ENCODE measurements around the gene CAPNS1.

Gene CAPNS1

GRCh38 chr19:36139473-36140303, at the start of gene CAPNS1:
CAPNS1 (plus strand) TSS chr19:36140066; CDS start chr19:36141012, 946 bp downstream.
- peak; percentile 95 for DNase-seq (ENCODE audit: low read depth)

GRCh38 chr19:36090910-36091695, 48.8 kb upstream of the CAPNS1 start:
- no peak for DNase-seq (ENCODE audit: low read depth)

- no peak for DNase-seq (ENCODE audit: low read depth)
These were observed 47.3 kb upstream of the CAPNS1 start for GRCh38 chr19:36092566-36092965.

- DNase-seq (ENCODE audit: low read depth): no peak
These were observed 46.7 kb upstream of the CAPNS1 start for GRCh38 chr19:36093146-36093662.

- DNase-seq (ENCODE audit: low read depth): no peak
These were observed 46.2 kb upstream of the CAPNS1 start for GRCh38 chr19:36093687-36094086.

GRCh38 chr19:36097036-36097435, 42.8 kb upstream of the CAPNS1 start:
- no peak for DNase-seq (ENCODE audit: low read depth)

GRCh38 chr19:36099166-36099785, 40.6 kb upstream of the CAPNS1 start:
- no peak for DNase-seq (ENCODE audit: low read depth)

GRCh38 chr19:36100476-36100875, 39.4 kb upstream of the CAPNS1 start:
- no peak for DNase-seq (ENCODE audit: low read depth)

- no peak for DNase-seq (ENCODE audit: low read depth)
These were observed 38.1 kb upstream of the CAPNS1 start for GRCh38 chr19:36101550-36102327.

- no peak for DNase-seq (ENCODE audit: low read depth)
These were observed 36.7 kb upstream of the CAPNS1 start for GRCh38 chr19:36103040-36103626.

- no peak for DNase-seq (ENCODE audit: low read depth)
These were observed 35.9 kb upstream of the CAPNS1 start for GRCh38 chr19:36103842-36104552.

GRCh38 chr19:36106441-36106840, 33.4 kb upstream of the CAPNS1 start:
- no peak for DNase-seq (ENCODE audit: low read depth)

GRCh38 chr19:36106991-36107390, 32.9 kb upstream of the CAPNS1 start:
- no peak for DNase-seq (ENCODE audit: low read depth)

- DNase-seq (ENCODE audit: low read depth): no peak
These were observed 31.2 kb upstream of the CAPNS1 start for GRCh38 chr19:36108684-36109083.

GRCh38 chr19:36110487-36111199, 29.2 kb upstream of the CAPNS1 start, which contains the start of gene OVOL3:
OVOL3 (plus strand) TSS chr19:36111143; CDS start chr19:36111203, 60 bp downstream.
- DNase-seq (ENCODE audit: low read depth): no peak

GRCh38 chr19:36111200-36111539, 28.7 kb upstream of the CAPNS1 start:
- no peak for DNase-seq (ENCODE audit: low read depth)

- no peak for DNase-seq (ENCODE audit: low read depth)
These were observed 27.2 kb upstream of the CAPNS1 start for GRCh38 chr19:36112678-36113077.

- DNase-seq (ENCODE audit: low read depth): no peak
These were observed 26.4 kb upstream of the CAPNS1 start for GRCh38 chr19:36113425-36113824.

GRCh38 chr19:36113894-36114720, 25.8 kb upstream of the CAPNS1 start:
- DNase-seq (ENCODE audit: low read depth): peak; percentile 38
